ENCODE results near the gene DYNLL2. TPM values are rescaled to one million over a fixed set of nuclear protein-coding genes. Genes with fewer than 3 reads are reported as not detected.
"Not testable (repeated sequence)": the region's sequence is repeated elsewhere in the genome, so short reads cannot be mapped to it uniquely, and the experiment has no call there.

The DYNLL2 gene
- total RNA-seq, 2 donors from 2014 or later = 50.5 to 51.0 TPM

DNA sequence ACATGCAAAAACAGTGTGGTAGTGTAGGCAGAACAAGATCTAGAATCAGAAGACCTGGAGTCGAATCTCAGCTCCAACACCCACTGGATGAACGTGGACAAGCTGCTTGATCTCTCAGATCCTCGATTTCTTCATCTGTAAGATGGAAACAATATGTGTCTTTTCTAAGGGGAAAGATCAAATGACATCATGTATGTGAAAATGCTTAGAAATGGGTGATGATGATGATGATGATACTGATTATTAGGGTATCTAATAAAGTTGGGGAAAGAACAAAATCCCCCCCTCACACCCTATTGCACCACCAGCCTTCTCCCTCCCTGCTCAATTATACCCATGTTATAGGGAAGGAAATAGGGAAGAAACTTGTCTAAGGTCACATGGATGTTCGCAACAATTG lies 10.9 kb downstream of the DYNLL2 start:
- intact Hi-C loops (cut with DNase I) = no loop called here
- ATAC-seq = no peak
- no peak for DNase-seq

DNA sequence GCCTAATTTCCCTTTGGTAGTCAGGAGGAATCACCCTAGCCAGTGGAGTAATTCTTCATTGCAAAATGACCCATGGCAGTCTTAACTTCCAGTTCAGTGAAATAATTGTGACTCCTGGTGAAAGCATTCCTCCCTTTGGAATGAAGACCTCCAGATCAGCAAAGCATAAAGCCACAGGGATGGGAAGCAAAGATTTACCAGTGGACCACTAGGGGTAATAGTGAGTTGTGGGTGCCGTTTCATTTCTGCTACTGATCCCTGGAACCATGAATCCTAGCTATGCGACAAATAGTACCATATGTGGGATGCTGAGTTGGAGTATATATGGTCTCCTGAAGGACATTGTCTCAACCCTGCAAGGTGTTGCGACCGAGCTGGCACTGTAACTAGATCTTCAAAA lies 13.7 kb downstream of the DYNLL2 start:
- no peak for ATAC-seq
- intact Hi-C loops (cut with DNase I) = no loop called here

DNA sequence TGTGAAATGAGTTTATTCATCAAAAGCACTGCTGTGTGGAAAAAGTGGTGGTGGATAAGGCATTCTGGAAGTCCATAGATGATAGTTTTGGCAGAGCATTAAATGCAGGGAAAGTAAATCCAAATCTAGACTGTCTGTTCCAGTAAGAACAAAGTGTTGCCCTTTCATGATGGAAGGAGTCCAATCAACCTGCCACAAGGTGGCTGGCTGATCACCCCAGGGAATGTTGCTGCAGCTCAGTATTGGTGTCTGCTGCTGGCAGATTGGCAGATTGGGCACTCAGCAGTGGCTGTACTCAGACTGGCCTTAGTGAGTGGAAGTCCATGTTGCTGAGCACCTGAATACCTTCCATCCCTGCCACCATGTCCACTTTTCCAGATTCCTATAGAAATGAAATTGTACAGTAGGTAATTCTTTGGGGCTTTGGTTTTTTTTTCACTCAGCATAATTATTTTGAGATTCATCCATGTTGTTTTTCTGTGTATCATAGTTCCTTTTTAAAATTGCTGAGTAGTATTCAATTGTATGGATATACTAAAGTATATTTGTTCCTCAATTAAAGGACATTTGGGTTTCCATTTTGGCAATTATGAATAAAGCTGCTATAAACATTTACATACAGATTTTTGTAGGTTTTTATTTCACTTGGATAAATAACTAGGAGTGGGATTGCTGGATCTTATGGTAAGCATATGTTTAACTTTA lies 14.3 kb downstream of the DYNLL2 start:
- ATAC-seq (no peak), DNase-seq (no peak)
- intact Hi-C loops (cut with DNase I) = no loop called here

More for the DNA sequence above, 13.7 kb downstream of the DYNLL2 start:
- no peak for DNase-seq

DNA sequence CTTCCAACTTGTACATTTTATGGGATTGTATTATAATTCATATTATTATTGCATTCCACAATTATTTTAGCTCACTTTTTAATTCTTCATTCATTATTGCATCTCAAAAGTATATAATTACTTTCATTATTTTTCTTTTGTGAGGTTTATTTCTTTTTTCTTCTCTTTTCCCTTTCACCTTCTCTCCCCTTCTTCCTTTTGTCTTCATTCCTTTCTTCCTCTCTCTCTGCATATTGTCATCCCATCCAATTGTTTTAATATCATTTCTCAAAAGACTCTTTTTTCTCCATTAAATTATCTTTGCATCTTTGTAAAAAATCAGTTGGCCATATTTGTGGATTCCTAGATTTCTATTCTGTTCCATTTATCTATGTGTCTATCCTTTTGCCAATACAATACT lies 17.3 kb downstream of the DYNLL2 start:
- no peak for DNase-seq
- no peak for ATAC-seq
- intact Hi-C loops (cut with DNase I) = no loop called here

DNA sequence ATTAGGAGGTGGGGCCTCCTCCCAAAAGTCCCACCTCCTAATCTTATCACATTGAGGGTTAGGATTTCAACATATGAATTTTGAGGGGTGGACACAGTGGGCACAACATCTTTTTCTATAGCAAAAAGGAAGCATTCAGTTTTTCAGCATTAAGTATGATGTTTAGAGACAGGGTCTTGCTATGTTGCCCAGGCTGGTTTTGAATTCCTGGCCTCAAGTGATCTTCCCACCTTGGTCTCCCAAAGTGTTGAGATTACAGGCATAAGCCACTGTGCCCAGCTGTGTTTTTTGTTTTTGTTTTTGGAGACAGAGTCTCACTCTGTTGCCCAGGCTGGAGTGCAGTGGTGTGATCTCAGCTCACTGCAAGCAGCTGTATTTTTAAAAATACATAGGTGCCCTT lies 18.7 kb downstream of the DYNLL2 start:
- intact Hi-C loops (cut with DNase I); DNase-seq; ATAC-seq: not testable (repeated sequence)

DNA sequence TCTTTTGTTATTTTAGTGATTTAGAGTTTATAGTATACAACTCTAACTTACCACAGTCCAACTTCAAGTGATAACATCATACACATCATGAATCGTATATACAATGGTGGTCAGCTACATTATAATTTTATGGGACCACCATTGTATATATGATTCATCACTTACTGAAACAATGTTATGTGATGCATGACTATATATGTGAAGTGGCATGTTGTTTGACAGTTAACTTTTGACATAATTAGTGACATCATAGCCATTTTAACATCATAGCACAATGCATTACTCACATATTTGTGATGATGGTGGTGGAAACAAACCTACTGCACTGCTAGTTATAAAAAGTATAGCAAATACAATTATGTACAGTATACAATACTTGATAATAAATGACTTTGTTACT lies 21.9 kb downstream of the DYNLL2 start:
- intact Hi-C loops (cut with DNase I) = no loop called here
- DNase-seq (no peak), ATAC-seq (no peak)

DNA sequence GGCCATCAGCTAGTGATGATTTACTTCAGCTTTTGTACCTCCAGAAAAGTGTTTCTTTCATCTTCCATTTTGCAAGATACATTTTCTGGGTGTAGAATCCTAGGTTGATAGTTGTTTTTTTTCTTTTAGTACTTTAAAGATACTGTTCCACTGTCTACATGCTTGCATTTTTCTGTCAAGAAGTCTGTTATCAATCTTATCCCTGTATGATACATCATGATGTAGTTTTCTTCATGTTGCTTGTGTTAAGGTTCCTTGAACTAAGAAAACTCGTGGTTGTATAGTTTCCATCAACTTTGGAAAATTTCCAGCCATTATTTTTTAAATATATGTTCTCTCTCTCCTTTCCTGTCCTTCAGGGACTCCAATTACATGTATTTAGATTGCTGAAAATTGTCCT lies 24.1 kb downstream of the DYNLL2 start:
- ATAC-seq (no peak), DNase-seq (no peak)
- intact Hi-C loops (cut with DNase I) = no loop called here

DNA sequence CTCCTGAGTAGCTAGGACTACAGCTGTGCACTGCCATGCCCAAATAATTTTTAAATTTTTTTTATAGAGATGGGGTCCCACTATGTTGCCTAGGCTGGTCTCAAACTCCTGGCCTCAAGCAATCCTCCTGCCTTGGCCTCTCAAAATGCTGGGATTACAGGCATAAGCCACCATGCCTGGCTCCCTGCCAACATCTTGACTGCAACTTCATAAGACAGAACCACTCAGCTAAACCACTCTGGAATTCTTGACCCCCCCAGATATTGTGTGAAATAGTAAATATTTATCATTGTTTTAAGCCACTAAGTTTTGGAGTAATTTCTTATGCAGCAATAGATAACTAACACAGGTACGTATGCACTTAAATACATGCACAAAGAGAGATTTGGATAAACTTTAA lies 26.0 kb downstream of the DYNLL2 start:
- ATAC-seq (no peak), DNase-seq (no peak)
- intact Hi-C loops (cut with DNase I) = no loop called here

DNA sequence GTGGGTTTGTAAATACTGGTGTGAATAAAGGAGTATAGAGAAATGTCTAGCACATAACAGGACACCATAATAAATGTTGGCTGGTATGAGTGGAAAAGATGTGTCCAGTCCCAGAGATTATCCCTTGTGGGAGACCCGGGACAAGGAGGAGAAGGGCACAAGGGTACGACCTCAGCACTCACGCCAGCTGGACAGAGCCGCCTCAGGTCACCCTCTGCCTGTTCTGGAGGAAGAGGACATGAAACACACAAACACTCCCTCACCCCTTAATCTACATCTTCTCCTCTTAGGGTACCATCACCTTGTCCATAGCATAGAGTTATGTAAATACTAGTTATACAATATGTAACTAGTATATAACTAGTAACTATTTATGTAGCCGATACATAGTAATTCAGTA lies 26.8 kb downstream of the DYNLL2 start:
- DNase-seq (no peak), ATAC-seq (no peak)
- intact Hi-C loops (cut with DNase I) = loop anchor here (5.0 to 10.0 kb wide), 4 partner anchors 103 to 985 kb away; partner anchors contain the start of gene SRSF1 (in 2 of the 2)

DNA sequence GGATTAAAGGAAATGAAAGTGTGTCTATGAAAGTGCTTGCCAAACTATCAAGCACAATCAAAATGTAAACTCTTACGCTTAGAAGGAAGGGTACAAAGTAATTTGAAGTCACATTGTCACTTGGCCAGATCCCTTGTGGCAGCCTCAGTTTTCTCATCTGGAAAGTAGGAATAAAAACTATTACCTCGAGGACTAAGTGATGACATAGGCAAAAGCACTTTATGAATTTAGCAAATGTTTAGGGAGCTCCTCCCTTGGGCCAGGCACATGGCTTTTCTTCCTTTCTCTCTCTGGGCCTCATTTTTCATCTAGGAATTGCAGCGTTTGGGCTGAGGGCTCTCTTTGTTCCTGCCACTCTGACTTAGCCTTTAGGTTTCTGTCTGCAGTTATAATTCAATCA lies 28.5 kb downstream of the DYNLL2 start:
- intact Hi-C loops (cut with DNase I) = loop anchor here (5.0 to 10.0 kb wide), 4 partner anchors 104 to 987 kb away; partner anchors contain the start of gene SRSF1 (in 2 of the 2)
- no peak for ATAC-seq
- no peak for DNase-seq

DNA sequence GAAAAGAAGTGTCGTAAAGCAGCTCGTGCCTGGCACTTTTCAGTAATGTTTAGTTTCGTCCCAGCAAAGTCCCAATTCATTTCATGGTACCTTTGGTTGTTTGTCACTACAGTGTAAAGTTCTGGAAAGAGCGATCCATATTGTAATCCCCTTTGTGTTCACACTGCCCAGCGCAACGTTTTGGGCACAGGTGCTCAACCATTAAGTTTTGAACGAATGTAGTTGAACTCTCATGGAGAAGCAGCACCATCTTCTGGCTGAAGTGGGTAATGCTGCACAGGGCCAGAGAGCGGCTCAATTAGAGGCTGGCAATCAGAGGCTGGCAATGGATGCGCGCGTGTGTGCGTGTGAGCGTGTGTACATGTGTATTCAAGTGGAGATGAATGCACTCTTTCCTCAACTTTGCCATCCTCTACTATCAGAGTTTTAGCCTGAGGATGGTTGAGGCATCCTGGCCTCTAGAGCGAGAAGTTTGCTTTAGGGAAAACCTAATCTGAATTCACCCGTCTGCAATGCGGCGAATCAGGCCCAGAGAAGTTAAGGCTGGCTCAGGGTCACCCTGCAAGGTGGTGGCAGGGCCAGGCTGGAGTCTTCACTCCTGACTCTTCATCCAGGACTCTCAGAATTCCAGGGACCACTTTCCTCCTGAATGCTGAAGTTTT lies 29.9 kb downstream of the DYNLL2 start:
- intact Hi-C loops (cut with DNase I) = loop anchor here (5.0 to 10.0 kb wide), 4 partner anchors 106 to 988 kb away; partner anchors contain the start of gene SRSF1 (in 2 of the 2)
- peak; percentile 78 to 87 for ATAC-seq
- DNase-seq = peak; percentile 79

DNA sequence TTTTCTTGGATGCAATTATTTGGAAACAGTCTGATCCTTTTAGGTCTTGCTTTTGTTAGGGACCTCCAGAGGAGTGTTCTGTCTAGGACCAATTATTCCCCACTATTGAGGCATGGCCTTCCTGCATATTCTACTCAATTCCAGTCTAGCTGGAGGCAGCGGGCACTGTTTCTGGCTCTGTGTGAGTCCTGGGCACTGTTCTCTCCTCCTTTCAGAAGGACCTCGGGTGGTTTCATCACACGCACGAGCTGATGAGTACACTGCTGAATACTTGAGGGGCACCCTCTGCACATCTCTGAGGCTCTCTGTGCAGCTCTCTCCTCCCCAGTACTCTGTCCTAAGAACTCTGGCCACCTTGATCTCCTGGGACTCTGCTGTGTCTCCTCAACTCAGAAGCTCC lies 30.7 kb downstream of the DYNLL2 start:
- no peak for ATAC-seq
- intact Hi-C loops (cut with DNase I) = loop anchor here (5.0 to 10.0 kb wide), 4 partner anchors 107 to 989 kb away; partner anchors contain the start of gene SRSF1 (in 2 of the 2)
- no peak for DNase-seq

DNA sequence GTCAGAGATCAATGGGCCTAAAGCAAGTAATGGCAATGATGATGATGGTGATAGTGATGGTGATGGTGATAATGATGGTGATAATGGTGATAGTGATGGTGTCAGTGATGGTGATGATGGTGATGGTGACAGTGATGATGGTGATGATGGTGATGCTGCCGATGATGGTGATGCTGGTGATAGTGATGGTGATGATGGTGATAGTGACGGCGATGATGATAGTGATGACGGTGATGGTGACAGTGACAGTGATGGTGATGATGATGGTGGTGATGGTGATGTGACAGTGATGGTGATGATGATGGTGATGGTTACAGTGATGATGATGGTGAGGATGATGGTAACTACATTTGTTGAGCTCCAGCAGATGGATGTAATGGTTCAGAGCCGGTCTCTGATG lies 34.2 kb downstream of the DYNLL2 start:
- no peak for DNase-seq
- intact Hi-C loops (cut with DNase I) = loop anchor here (10.0 kb wide), 2 partner anchors 113 to 993 kb away; partner anchors contain the start of gene SRSF1 (in 1 of the 2)
- ATAC-seq = no peak

DNA sequence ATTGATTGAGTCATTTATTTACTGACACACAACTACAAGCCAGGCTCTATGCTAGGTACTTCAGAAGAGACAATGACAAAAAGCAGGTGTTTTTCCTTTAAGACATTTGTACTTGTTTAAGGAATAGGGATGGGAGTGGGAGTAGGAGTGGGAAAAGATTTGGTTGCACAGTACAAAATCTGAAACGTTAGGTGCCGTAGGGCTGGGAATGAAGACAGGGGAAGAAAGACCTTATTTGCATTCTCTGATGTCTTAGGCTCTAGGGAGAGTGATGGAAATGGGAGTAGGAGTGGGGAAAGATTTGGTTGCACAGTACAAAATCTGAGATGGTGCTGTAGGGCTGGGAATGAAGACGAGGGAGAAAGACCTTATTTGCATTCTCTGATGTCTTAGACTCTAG lies 36.3 kb downstream of the DYNLL2 start:
- intact Hi-C loops (cut with DNase I) = loop anchor here (10.0 kb wide), 2 partner anchors 115 to 995 kb away; partner anchors contain the start of gene SRSF1 (in 1 of the 2)
- no peak for ATAC-seq

DNA sequence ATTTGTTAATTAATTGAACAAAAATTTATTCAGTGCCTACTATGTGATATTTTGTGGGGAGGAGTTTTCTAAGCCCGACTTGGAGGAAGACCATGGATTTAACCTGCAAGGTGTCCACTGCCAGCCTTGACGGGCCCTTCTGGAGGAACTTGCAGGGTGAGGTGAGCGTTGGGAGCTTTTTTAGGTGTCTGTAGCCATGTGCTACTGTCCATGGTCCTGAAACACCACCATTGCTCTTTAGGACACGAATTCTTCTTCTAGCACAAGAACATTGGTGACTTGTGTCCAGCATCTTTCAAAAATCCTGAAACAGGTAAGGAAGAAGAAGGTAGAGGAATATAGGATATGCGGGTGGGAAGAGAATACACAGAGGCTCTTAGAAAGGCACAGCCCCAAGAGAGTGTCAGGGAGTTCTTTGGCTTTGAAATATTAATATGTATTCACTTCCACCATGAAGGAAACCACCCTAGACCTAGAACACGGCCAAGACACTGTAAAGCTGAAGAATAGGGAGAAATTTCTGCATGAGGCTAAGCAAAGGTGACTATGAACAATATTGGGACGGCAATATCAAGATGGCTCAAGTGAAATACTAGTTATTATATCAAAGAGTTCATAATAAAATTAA lies 37.1 kb downstream of the DYNLL2 start:
- DNase-seq (peak; percentile 42), ATAC-seq (peak in 1 of 2 donors; percentile 50)
- intact Hi-C loops (cut with DNase I) = no loop called here

More for the DNA sequence above, 36.3 kb downstream of the DYNLL2 start:
- DNase-seq = no peak

DNA sequence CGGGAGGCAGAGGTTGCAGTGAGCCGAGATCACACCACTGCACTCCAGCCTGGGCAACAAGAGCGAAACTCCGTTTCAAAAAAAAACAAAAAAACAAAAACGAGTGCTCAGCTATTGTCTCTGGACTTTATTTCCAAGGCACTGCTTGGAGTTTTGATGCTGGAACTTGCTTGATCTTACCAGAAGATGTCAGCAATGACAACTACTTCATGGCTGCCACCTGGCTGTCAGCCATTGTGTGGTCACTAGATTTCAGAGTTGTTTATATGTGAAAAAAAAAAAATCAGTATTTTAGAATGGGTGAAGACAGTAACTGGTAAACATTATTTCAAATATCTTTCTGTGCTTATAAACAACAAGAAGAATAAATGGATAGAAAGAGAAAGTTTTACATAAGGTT lies 38.7 kb downstream of the DYNLL2 start:
- DNase-seq = no peak
- intact Hi-C loops (cut with DNase I) = no loop called here
- ATAC-seq = no peak

DNA sequence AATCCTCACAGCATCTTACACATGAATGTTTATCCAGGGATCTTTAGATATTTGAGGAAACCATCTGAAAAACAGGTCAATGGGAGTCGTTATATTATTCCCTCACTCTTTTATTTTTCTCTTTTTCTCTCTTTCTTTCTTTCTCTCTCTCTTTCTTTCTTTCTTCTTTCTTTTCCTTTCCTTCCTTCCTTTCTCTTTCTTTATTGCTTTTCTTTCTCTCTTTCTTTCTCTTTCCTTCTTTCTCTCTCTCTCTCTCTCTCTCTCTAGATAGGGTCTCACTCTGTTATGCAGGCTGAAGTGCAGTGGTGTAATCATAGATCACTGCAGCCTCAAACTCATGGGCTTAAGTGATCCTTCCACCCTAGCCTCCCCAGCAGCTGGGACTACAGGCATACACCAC lies 44.6 kb downstream of the DYNLL2 start:
- DNase-seq (no peak), ATAC-seq (no peak)
- intact Hi-C loops (cut with DNase I) = no loop called here

DNA sequence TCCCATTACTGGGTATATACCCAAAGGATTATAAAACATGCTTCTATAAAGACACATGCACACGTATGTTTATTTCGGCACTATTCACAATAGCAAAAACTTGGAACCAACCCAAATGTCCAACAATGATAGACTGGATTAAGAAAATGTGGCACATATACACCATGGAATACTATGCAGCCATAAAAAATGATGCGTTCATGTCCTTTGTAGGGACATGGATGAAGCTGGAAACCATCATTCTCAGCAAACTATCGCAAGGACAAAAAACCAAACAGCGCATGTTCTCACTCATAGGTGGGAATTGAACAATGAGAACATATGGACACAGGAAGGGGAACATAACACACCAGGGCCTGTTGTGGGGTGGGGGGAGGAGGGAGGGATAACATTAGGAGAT lies 49.5 kb downstream of the DYNLL2 start:
- intact Hi-C loops (cut with DNase I); DNase-seq; ATAC-seq: not testable (repeated sequence)

DNA sequence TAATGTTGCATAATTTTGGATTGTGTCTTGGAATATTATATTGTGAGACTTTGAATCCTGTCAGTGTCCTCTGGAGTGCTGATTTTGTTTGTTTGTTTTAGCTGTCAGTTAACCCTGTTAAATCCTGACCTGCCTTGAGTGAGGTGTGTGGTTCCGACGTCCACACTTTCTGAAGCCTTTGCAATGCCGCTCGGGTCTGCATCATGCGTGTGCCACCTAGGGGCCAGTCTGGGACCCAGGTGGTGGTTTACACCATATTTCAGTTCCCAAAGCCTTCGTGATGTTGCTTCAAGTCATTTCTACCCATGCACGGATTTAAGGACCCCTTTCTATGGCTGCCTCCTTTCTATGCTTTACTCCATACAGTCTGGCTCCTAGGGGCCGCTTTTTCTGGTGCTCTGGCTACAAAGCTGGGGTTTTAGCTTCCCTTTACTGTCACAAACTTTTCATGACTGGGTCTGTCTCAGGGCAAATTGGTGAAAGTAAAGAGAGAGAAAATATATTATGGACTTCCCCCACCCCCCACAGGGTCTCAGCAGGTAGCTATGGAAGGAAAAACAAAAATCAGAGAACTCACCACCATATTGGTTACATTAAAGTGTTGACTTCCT lies 53.6 kb downstream of the DYNLL2 start:
- no peak for ATAC-seq
- intact Hi-C loops (cut with DNase I) = no loop called here
- no peak for DNase-seq

DNA sequence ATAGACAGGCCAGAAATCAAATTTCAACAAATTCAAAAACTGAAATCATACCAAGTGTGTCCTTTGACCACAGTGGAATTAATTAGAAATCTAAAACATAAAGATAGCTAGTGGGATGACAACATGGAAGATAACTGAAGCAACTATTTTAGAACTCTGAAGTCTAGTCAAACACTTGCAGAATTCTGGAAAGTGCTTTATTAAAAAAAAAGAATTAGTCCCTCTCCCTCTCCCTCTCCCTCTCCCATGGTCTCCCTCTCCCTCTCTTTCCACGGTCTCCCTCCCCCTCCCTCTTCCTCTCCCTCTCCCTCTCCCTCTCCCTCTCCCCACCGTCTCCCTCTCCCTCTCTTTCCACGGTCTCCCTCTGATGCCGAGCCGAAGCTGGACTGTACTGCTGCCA lies 58.3 kb downstream of the DYNLL2 start:
- intact Hi-C loops (cut with DNase I) = no loop called here
- no peak for DNase-seq
- ATAC-seq = no peak
